Endothelial cell of umbilical vein (primary cell): ENCODE results near the gene CTRB2. TPM values are rescaled to one million over a fixed set of nuclear protein-coding genes. Genes with fewer than 3 reads are reported as not detected.

Experiments
- BruUV-seq: library from RNA; stranded (reverse); fragments of 400-500 nt; replicated peaks from 2 replicates; lab custom pipeline; 2021; lab: Mats Ljungman, UMichigan
- CTCF ChIA-PET: fragments of 300-600, 350-600 bp; sonication (Branson Sonifier 250); formaldehyde crosslinking; loops from one replicate; lab custom pipeline; 2021; ENCODE audit warnings: antibody characterized with exemption, inconsistent platforms; lab: Charles Lee
- POLR2A ChIA-PET: fragments of 300-600, 350-600 bp; sonication (Branson Sonifier 250); formaldehyde crosslinking; loops from one replicate; lab custom pipeline; 2021; ENCODE audit warnings: antibody characterized with exemption, inconsistent platforms; lab: Charles Lee
- DNase-seq: peaks from one replicate; pipeline ENCODE4 v3.0.0-alpha.2; 2011; ENCODE audit warnings: low read depth, low spot score
- FAIRE-seq: peaks from 2 replicates; lab custom pipeline; 2011; peaks lifted over from hg19 to GRCh38; lab: Jason Lieb, UNC
- H2AFZ ChIP-seq: 2 replicates; pipeline ENCODE4 v1.6.0; 2012; ENCODE audit warnings: low read depth, low read length, control low read depth, inconsistent platforms
- H3K27ac ChIP-seq: 2 replicates; pipeline ENCODE4 v1.5.1; 2011; ENCODE audit warnings: low read depth, mild to moderate bottlenecking, control low read depth, low read length, moderate library complexity; ENCODE audit not compliant: insufficient read depth
- H3K27me3 ChIP-seq, 2 experiments: 2 replicates each; pipeline versions ENCODE4 v1.6.0 to v1.6.1; 2011; ENCODE audit warnings: low read length in 2 of 2, mixed read lengths in 1 of 2; ENCODE audit not compliant: control insufficient read depth in 2 of 2, insufficient read depth in 2 of 2
- H3K36me3 ChIP-seq, 2 experiments: 2 replicates in 1 of 2; 3 replicates in 1 of 2; pipeline ENCODE4 v1.5.1; 2011; ENCODE audit warnings: low read length in 2 of 2, mild to moderate bottlenecking in 1 of 2, moderate library complexity in 1 of 2; ENCODE audit not compliant: control insufficient read depth in 2 of 2, insufficient read depth in 2 of 2; ENCODE audit errors: extremely low read depth in 1 of 2
- H3K4me1 ChIP-seq: 3 replicates; pipeline ENCODE4 v1.5.1; 2011; ENCODE audit warnings: mild to moderate bottlenecking, low read length; ENCODE audit not compliant: control insufficient read depth, insufficient read depth; ENCODE audit errors: extremely low read depth
- H3K4me2 ChIP-seq: 2 replicates; pipeline ENCODE4 v1.6.1; 2011; ENCODE audit warnings: low read length, control low read depth, mixed read lengths; ENCODE audit not compliant: insufficient read depth
- H3K4me3 ChIP-seq, 3 experiments: fragments of 200-600 bp in 1 of 3; sonication (generic), shearing (Covaris generic) in 1 of 3; replicated peaks in 1 of 3; 2 replicates each; pipeline ENCODE4 v1.5.1; 2011 to 2016; ENCODE audit warnings: control low read depth in 3 of 3, low read length in 3 of 3, mild to moderate bottlenecking in 2 of 3, inconsistent platforms in 1 of 3, low read depth in 1 of 3, moderate library complexity in 1 of 3; ENCODE audit not compliant: insufficient read depth in 1 of 3
- H3K79me2 ChIP-seq: 2 replicates; pipeline ENCODE4 v1.6.0; 2012; ENCODE audit warnings: low read length, inconsistent platforms; ENCODE audit not compliant: control insufficient read depth, insufficient read depth
- H3K9ac ChIP-seq: replicated peaks from 2 replicates; pipeline ENCODE3; 2011; ENCODE audit warnings: low read length, control low read depth; ENCODE audit not compliant: insufficient read depth; ENCODE audit errors: extremely low read depth
- H3K9me1 ChIP-seq: replicated peaks from 3 replicates; pipeline ENCODE4 v1.6.0; 2011; ENCODE audit warnings: mild to moderate bottlenecking, low read length; ENCODE audit not compliant: control insufficient read depth, insufficient read depth; ENCODE audit errors: extremely low read depth
- H3K9me3 ChIP-seq: replicated peaks from 2 replicates; pipeline ENCODE4 v1.5.1; 2012; ENCODE audit warnings: low read length, inconsistent platforms; ENCODE audit not compliant: control insufficient read depth, insufficient read depth
- H4K20me1 ChIP-seq: replicated peaks from 2 replicates; pipeline ENCODE3; 2011; ENCODE audit warnings: mild to moderate bottlenecking, low read length; ENCODE audit not compliant: control insufficient read depth, insufficient read depth; ENCODE audit errors: extremely low read depth
- CTCF ChIP-seq, 2 donors: IDR thresholded peaks; 1 replicate in 1 of 2; 2 replicates in 1 of 2; pipeline ENCODE4 v1.5.1; 2011; ENCODE audit warnings: low read length in 2 of 2, mild to moderate bottlenecking in 2 of 2, moderate library complexity in 2 of 2, control low read depth in 1 of 2, inconsistent platforms in 1 of 2, low read depth in 1 of 2; ENCODE audit not compliant: insufficient read depth in 1 of 2; ENCODE audit errors: extremely low read depth in 1 of 2
- EZH2 ChIP-seq: IDR thresholded peaks from 2 replicates; pipeline ENCODE4 v1.6.1; 2012; ENCODE audit warnings: borderline replicate concordance, low read depth, mild to moderate bottlenecking, moderate library complexity, low read length, inconsistent platforms; ENCODE audit not compliant: severe bottlenecking
- FOS ChIP-seq: IDR thresholded peaks from 2 replicates; pipeline ENCODE4 v1.6.1; 2011; ENCODE audit warnings: mild to moderate bottlenecking, low read length, moderate library complexity, borderline replicate concordance; ENCODE audit not compliant: insufficient read depth
- GATA2 ChIP-seq: IDR thresholded peaks from 2 replicates; pipeline ENCODE4 v1.7.0; 2011; ENCODE audit warnings: low read depth, mild to moderate bottlenecking, moderate library complexity, mixed read lengths, low read length; ENCODE audit not compliant: insufficient read length, insufficient read depth
- JUN ChIP-seq: IDR thresholded peaks from 2 replicates; pipeline ENCODE4 v1.6.1; 2011; ENCODE audit warnings: borderline replicate concordance, low read depth; ENCODE audit not compliant: insufficient read length, insufficient read depth
- MAX ChIP-seq: IDR thresholded peaks from 2 replicates; pipeline ENCODE4 v1.6.1; 2011; ENCODE audit not compliant: insufficient read depth, insufficient read length
- MYC ChIP-seq: IDR thresholded peaks from one replicate; pipeline ENCODE4 v1.6.1; 2011; ENCODE audit warnings: mild to moderate bottlenecking, low read depth, low read length
- POLR2A ChIP-seq: IDR thresholded peaks from 2 replicates; pipeline ENCODE4 v1.6.1; 2012; ENCODE audit warnings: low read depth, mild to moderate bottlenecking, control low read depth, low read length
- POLR2AphosphoS5 ChIP-seq: IDR thresholded peaks from 2 replicates; pipeline ENCODE4 v1.6.1; 2012; ENCODE audit warnings: low read depth, mild to moderate bottlenecking, control low read depth, low read length, moderate library complexity; ENCODE audit not compliant: insufficient read depth
- dilution Hi-C: fragments of 300-500 bp; cut with MboI; formaldehyde crosslinking; loops from one replicate; pipeline ENCODE4 v1.15.0; 2019; ENCODE audit warnings: low sequenced_read_pairs; ENCODE audit not compliant: extremely low pct_ligation_motif_present
- intact Hi-C: fragments of 100-400 bp; cut with micrococcal nuclease; formaldehyde crosslinking; loops from one replicate; pipeline ENCODE4 v1.10.0; 2022
- polyA plus RNA-seq, 4 experiments: library from polyadenylated mRNA; depleted of rRNA in 3 of 4; stranded (reverse) in 3 of 4; unstranded in 1 of 4; fragments of >200 nt; gene quantifications; 2 replicates each; pipeline versions ENCODE4 v1.2.1 to v1.2.3, GENCODE V29; 2011 to 2012; ENCODE audit warnings: missing spikeins in 1 of 4
- total RNA-seq: library from RNA; stranded (reverse); gene quantifications from 2 replicates; pipeline ENCODE4 v1.2.3, GENCODE V29; 2021

Gene CTRB2
- total and polyA plus RNA-seq, 2 donors (not counting 3 experiments of a cell fraction or from before 2014, with no cell fraction given): not detected

GRCh38 chr16:75189638-75190245 is 17.2 kb downstream of the CTRB2 start:
- ChIA-PET CTCF (interaction anchor here (2.0 to 2.1 kb wide), 2 partner anchors 10 kb away, joined by 11 to 13 read pairs; no protein-coding TSS in a partner anchor), POLR2A (no interaction called here)
- intact Hi-C loops (no loop called here), dilution Hi-C loops (no loop called here)
- Histone ChIP-seq H3K4me2 (no peak overlapping the region), H3K9ac (no peak overlapping the region), H2AFZ (no peak overlapping the region), H3K4me3 (no peak overlapping the region), H3K9me3 (no peaks in the 10 kb centered on the region), H3K27ac (no peak overlapping the region), H3K27me3 (peaks cover 2 to 6% of the 10 kb centered on the region in 2 experiments), H3K4me1 (no peaks in the 10 kb centered on the region), H4K20me1 (no peaks in the 10 kb centered on the region), H3K9me1 (no peaks in the 10 kb centered on the region), H3K79me2 (no peaks in the 10 kb centered on the region), H3K36me3 (no peaks in the 10 kb centered on the region)
- DNase-seq: no peak
- no peak for TF ChIP-seq EZH2
- no peak for TF ChIP-seq POLR2AphosphoS5
- TF ChIP-seq GATA2: no peak
- TF ChIP-seq CTCF (IDR thresholded peaks at IDR 0.05; ENCODE audit: extremely low read depth in 1 of 2, insufficient read depth in 1 of 2, low read depth in 1 of 2, low read length in 2 of 2): no peak
- no peak for TF ChIP-seq MYC
- no peak for TF ChIP-seq JUN
- TF ChIP-seq POLR2A: no peak
- TF ChIP-seq FOS: no peak
- TF ChIP-seq MAX: no peak
- no TSS peak for BruUV-seq
- FAIRE-seq: no peak
